Activated CD8-positive, alpha-beta memory T cell treated with anti-CD3 and anti-CD28 coated beads, Interleukin-2, amount 50 U/mL, for 24 hours (primary cell): ENCODE measurements around the gene USP33.
"Not testable (repeated sequence)": the region's sequence is repeated elsewhere in the genome, so short reads cannot be mapped to it uniquely, and the experiment has no call there.

Source experiments
- DNase-seq: peaks from one replicate; pipeline ENCODE4 v3.0.0-alpha.2; 2020; ENCODE audit errors: extremely low read depth

Gene USP33

GRCh38 chr1:77671836-77672235 is 87.8 kb downstream of the USP33 start:
- DNase-seq = no peak

- DNase-seq = no peak
Measured at GRCh38 chr1:77670330-77670729, 89.3 kb downstream of the USP33 start.

GRCh38 chr1:77668924-77669449 is 90.7 kb downstream of the USP33 start:
- no peak for DNase-seq

- DNase-seq = no peak
Measured at GRCh38 chr1:77664939-77665516, 94.6 kb downstream of the USP33 start.

GRCh38 chr1:77661696-77662095 is 98.0 kb downstream of the USP33 start:
- no peak for DNase-seq

- no peak for DNase-seq
Measured at GRCh38 chr1:77659879-77660593, 99.6 kb downstream of the USP33 start.

DNA sequence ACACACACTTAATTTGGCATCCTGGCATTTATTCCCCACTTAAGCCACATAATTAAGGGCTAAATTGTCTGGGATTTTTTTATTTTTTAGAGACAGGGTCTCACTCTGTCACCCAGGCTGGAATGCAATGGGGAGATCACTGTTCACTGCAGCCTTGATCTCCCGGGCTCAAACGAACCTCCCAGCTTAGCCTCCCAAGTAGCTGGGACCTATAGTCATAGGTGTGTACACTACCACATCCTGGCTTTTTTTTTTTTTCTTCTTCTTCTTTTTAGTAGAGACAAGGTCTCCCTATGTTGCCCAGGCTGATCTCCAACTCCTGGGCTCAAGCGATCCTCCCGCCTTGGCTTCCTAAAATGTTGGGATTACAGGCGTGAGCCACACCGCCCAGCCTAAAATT is 101.4 kb downstream of the USP33 start:
- no peak for DNase-seq

DNA sequence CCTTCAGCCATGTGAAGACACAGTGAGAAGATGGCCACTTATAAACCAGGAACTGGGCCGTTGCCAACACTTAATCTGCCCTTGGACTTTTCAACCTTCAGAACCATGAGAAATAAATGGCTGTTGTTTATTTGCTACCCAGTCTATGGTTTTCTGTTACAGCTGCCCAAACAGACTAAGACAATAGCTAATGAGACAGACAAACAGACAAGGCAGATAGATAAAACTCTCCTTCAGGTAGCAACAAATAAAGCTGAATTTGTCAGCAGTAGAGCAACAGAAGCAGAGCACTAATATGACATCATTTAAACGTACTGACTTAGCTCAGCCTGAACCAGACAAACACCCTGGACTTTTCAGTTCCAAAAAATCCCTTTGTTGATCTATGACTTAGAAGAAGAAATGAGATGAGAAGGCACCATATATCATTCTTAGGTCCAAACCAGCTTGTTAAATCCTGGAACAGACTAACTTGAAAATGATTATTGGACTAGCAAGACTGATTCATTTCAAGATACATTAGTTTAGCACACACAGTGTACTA is 104.1 kb downstream of the USP33 start:
- no peak for DNase-seq

DNA sequence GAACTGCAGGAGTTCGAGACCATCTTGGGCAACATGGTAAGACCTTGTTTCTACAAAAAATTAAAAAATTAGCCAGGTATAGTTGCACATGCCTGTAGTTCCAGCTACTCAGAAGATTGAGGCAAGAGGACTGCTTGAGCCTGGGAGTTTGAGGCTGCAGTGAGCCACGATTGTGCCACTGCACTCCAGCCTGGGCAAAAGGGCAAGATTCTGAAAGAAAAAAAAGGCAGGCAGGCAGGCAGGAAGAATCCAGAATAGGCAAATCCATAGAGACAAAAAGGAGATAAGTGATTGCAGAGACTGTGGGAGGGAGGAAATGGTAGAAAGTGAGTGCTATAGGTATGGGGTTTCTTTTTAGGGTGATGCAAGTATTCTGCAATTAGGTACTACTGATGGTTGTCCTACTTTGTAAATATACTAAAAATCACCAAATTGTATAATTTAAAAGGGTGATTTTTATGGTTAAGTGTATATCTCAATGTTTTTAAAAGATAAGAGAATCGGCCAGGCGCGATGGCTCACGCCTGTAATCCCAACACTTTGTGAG is 106.6 kb downstream of the USP33 start:
- DNase-seq = no peak

- no peak for DNase-seq
Measured at GRCh38 chr1:77652268-77652667, 107.4 kb downstream of the USP33 start.

DNA sequence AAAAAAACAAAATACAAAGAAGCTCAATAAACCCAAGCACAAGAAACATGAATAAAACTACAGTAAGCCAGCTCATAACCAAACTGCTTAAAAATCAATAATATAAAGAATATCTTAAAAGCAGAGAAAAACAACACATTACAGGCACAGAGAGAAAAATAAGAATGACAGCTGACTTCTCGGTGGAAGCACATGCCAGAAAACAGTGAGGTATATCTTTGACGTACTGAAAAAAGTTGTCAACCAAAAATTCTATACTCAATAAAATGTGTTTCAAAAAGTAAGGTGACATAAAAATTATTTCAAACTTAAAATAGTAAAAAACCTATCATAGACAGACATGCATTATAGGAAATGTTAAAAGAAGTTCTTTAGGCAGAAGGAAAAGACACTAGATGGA is 110.5 kb downstream of the USP33 start:
- no peak for DNase-seq

GRCh38 chr1:77646224-77646623 is 113.4 kb downstream of the USP33 start:
- not testable (repeated sequence) for DNase-seq
